ENCODE data around the gene SNCB. TPM values are rescaled to one million over a fixed set of nuclear protein-coding genes. Genes with fewer than 3 reads are reported as not detected.

Gene SNCB
- polyA plus RNA-seq, 1 of the 3 experiments (the other 2 are of a cell fraction) = 0.33 TPM

DNA sequence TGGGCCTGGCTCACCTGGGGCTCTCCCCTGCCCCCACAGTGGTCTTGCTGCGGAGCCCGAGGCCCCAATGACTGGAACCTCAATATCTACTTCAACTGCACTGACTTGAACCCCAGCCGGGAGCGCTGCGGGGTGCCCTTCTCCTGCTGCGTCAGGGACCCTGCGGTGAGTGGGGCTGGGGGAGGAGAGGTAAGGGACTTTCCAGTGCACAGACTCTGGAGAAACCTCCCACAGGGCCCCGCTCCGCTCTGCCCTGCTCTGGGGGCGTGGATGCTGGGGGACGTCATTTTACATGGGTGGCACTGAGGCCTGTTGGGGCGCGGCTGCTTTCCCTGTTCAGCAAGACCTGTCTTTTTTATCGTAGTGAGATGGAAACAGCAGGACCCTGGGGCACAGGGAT, 24.5 kb upstream of the SNCB start (continued):
- TF ChIP-seq SIN3A (IDR thresholded peaks at IDR 0.05; ENCODE audit: borderline replicate concordance, low read depth, low read length) = no peak
- TF ChIP-seq, protein P1, sequence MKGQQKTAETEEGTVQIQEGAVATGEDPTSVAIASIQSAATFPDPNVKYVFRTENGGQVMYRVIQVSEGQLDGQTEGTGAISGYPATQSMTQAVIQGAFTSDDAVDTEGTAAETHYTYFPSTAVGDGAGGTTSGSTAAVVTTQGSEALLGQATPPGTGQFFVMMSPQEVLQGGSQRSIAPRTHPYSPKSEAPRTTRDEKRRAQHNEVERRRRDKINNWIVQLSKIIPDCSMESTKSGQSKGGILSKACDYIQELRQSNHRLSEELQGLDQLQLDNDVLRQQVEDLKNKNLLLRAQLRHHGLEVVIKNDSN (IDR thresholded peaks at IDR 0.05; ENCODE audit: borderline replicate concordance, low read depth) = no peak
- no peak for TF ChIP-seq RXRA (IDR thresholded peaks at IDR 0.05; ENCODE audit: borderline replicate concordance, low read depth)
- TF ChIP-seq, protein P2, sequence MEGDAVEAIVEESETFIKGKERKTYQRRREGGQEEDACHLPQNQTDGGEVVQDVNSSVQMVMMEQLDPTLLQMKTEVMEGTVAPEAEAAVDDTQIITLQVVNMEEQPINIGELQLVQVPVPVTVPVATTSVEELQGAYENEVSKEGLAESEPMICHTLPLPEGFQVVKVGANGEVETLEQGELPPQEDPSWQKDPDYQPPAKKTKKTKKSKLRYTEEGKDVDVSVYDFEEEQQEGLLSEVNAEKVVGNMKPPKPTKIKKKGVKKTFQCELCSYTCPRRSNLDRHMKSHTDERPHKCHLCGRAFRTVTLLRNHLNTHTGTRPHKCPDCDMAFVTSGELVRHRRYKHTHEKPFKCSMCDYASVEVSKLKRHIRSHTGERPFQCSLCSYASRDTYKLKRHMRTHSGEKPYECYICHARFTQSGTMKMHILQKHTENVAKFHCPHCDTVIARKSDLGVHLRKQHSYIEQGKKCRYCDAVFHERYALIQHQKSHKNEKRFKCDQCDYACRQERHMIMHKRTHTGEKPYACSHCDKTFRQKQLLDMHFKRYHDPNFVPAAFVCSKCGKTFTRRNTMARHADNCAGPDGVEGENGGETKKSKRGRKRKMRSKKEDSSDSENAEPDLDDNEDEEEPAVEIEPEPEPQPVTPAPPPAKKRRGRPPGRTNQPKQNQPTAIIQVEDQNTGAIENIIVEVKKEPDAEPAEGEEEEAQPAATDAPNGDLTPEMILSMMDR (IDR thresholded peaks at IDR 0.05) = no peak
- TF ChIP-seq, protein P3, sequence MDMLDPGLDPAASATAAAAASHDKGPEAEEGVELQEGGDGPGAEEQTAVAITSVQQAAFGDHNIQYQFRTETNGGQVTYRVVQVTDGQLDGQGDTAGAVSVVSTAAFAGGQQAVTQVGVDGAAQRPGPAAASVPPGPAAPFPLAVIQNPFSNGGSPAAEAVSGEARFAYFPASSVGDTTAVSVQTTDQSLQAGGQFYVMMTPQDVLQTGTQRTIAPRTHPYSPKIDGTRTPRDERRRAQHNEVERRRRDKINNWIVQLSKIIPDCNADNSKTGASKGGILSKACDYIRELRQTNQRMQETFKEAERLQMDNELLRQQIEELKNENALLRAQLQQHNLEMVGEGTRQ (IDR thresholded peaks at IDR 0.05; ENCODE audit: borderline replicate concordance, low read depth, low read length) = no peak

DNA sequence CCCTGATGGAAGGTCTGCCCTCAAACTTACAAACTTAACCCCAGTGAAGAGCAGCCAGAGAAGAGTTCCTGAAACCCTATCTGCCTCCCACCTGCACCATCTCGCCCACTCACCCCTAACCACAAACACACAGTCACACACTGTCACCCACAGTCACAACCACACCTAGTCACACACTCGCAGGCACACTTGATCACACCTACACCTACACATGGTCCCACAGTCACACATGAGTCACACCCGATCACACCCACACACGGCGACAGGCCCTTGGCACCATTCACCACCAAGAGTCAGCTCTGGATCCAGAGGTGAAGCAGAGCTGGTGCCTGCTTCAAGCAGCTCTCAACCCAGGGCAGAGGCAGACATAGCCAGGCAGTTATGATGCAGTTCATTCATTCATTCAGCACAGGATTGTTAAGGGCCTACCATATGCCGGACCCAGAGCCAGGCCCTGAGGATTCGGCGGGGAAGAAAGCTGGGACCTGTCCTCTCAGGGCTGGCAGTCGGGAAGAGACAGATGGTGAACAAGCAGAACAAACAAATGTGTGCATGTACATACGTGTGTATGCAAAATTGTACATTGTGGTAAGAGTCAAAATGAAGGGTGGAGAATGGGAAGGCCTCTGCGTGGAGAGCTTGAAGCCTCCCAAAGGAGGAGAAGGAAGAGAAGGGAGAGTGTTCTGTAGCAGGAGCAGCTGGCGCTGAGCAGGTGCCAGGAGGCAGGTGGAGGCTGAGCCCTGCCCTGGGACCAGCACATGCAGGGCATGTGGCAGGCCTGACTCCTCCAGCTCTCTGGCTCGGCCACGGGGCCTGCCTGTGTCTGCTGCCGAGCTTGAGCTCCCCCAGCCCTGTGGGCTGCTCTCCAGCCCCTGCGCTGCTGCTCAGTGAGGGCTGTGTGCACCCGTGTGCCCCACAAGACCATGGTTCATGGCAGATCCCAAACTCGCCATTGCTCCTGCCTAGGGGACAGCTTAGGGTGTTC, 23.4 kb upstream of the SNCB start:
- ChIA-PET POLR2A (no interaction called here), CTCF (no interaction called here)
- Histone ChIP-seq H3K4me1 (ENCODE audit: control insufficient read depth in 1 of 2, insufficient read depth in 2 of 2, low read depth in 1 of 2, low read length in 1 of 2) (peaks cover 0 to 41% of the 10 kb centered on the region in 2 experiments; a peak in 1 of 4 replicates), H3K9ac (no peak overlapping the region), H3K27ac (ENCODE audit: low read depth in 2 of 2, low read length in 1 of 2) (no peak overlapping the region), H4K20me1 (ENCODE audit: insufficient read depth) (peaks cover 31% of the 10 kb centered on the region), H3K4me3 (ENCODE audit: low read depth in 2 of 2, low read length in 1 of 2) (no peak overlapping the region), H3K27me3 (ENCODE audit: insufficient read depth) (no peaks in the 10 kb centered on the region), H3K9me2 (no peaks in the 10 kb centered on the region), H2AFZ (ENCODE audit: low read depth) (no peak overlapping the region), H3K4me2 (no peak overlapping the region), H3K36me3 (replicated peaks in 1 of 2; ENCODE audit: control insufficient read depth in 1 of 2, insufficient read depth in 2 of 2, low read length in 1 of 2) (peaks cover 4 to 29% of the 10 kb centered on the region in 2 experiments), H3K9me3 (no peaks in the 10 kb centered on the region), H3F3A (replicated peaks; ENCODE audit: insufficient read depth) (no peaks in the 10 kb centered on the region), H3K79me2 (ENCODE audit: insufficient read depth) (peaks cover 32% of the 10 kb centered on the region)
- TF ChIP-seq RAD21 (IDR thresholded peaks at IDR 0.05; ENCODE audit: low read length) (no peak), TAF1 (IDR thresholded peaks at IDR 0.05; ENCODE audit: borderline replicate concordance, low read depth, low read length) (no peak), POLR2AphosphoS5 (IDR thresholded peaks at IDR 0.05; ENCODE audit: low read depth, low read length) (no peak), NRF1 (IDR thresholded peaks at IDR 0.05; ENCODE audit: low read depth, low read length) (no peak), MEF2A (IDR thresholded peaks at IDR 0.05; ENCODE audit: borderline replicate concordance, low read depth) (no peak), MXI1 (IDR thresholded peaks at IDR 0.05; ENCODE audit: low read depth, low read length) (no peak), RCOR1 (IDR thresholded peaks at IDR 0.05; ENCODE audit: low read length) (no peak)
- TF ChIP-seq, protein P1 (IDR thresholded peaks at IDR 0.05; ENCODE audit: borderline replicate concordance, low read depth) = no peak
- TF ChIP-seq, protein P4, sequence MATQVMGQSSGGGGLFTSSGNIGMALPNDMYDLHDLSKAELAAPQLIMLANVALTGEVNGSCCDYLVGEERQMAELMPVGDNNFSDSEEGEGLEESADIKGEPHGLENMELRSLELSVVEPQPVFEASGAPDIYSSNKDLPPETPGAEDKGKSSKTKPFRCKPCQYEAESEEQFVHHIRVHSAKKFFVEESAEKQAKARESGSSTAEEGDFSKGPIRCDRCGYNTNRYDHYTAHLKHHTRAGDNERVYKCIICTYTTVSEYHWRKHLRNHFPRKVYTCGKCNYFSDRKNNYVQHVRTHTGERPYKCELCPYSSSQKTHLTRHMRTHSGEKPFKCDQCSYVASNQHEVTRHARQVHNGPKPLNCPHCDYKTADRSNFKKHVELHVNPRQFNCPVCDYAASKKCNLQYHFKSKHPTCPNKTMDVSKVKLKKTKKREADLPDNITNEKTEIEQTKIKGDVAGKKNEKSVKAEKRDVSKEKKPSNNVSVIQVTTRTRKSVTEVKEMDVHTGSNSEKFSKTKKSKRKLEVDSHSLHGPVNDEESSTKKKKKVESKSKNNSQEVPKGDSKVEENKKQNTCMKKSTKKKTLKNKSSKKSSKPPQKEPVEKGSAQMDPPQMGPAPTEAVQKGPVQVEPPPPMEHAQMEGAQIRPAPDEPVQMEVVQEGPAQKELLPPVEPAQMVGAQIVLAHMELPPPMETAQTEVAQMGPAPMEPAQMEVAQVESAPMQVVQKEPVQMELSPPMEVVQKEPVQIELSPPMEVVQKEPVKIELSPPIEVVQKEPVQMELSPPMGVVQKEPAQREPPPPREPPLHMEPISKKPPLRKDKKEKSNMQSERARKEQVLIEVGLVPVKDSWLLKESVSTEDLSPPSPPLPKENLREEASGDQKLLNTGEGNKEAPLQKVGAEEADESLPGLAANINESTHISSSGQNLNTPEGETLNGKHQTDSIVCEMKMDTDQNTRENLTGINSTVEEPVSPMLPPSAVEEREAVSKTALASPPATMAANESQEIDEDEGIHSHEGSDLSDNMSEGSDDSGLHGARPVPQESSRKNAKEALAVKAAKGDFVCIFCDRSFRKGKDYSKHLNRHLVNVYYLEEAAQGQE (IDR thresholded peaks at IDR 0.05; ENCODE audit: low read depth, low read length) = no peak
- TF ChIP-seq, protein P5, sequence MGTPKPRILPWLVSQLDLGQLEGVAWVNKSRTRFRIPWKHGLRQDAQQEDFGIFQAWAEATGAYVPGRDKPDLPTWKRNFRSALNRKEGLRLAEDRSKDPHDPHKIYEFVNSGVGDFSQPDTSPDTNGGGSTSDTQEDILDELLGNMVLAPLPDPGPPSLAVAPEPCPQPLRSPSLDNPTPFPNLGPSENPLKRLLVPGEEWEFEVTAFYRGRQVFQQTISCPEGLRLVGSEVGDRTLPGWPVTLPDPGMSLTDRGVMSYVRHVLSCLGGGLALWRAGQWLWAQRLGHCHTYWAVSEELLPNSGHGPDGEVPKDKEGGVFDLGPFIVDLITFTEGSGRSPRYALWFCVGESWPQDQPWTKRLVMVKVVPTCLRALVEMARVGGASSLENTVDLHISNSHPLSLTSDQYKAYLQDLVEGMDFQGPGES (IDR thresholded peaks at IDR 0.05; ENCODE audit: low read depth, low read length) = no peak
- TF ChIP-seq, protein P6, sequence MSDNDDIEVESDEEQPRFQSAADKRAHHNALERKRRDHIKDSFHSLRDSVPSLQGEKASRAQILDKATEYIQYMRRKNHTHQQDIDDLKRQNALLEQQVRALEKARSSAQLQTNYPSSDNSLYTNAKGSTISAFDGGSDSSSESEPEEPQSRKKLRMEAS (IDR thresholded peaks at IDR 0.05; ENCODE audit: low read depth) = no peak
- TF ChIP-seq, protein P3 (IDR thresholded peaks at IDR 0.05; ENCODE audit: borderline replicate concordance, low read depth, low read length) = no peak
- no peak for DNase-seq
- WGBS (ENCODE audit: low lambda C conversion rate) = 88% methylated on average over 16 of the region's 18 CpGs
